HepG2 (cell line): ENCODE measurements around the gene CCDC142. TPM values are rescaled to one million over a fixed set of nuclear protein-coding genes. Genes with fewer than 3 reads are reported as not detected.

Experiments used
- ARNTL ChIP-seq: sonication (generic); formaldehyde crosslinking; IDR thresholded peaks from 2 replicates; pipeline ENCODE4 v1.4.0; 2020; ENCODE audit warnings: mild to moderate bottlenecking, missing genetic modification reagents
- ATF6 ChIP-seq: sonication (generic); formaldehyde crosslinking; conservative IDR thresholded peaks from 2 replicates; pipeline ENCODE4 v1.4.0; 2020; ENCODE audit warnings: missing genetic modification reagents
- HMG20A ChIP-seq: IDR thresholded peaks from 2 replicates; pipeline ENCODE4 v1.6.1; 2016; ENCODE audit warnings: borderline replicate concordance
- HOXA7 ChIP-seq: sonication (generic); formaldehyde crosslinking; IDR thresholded peaks from 2 replicates; pipeline ENCODE4 v1.8.1; 2022; ENCODE audit warnings: mild to moderate bottlenecking, missing genetic modification reagents, moderate library complexity
- RELA ChIP-seq: sonication (generic); formaldehyde crosslinking; IDR thresholded peaks from 2 replicates; pipeline ENCODE4 v1.4.0; 2020; ENCODE audit warnings: missing genetic modification reagents
- RFX1 ChIP-seq: fragments of 450-650 bp; IDR thresholded peaks from 2 replicates; pipeline ENCODE4 v1.6.1; 2017
- ZNF12 ChIP-seq: sonication (generic); formaldehyde crosslinking; IDR thresholded peaks from 2 replicates; pipeline ENCODE4 v1.5.0; 2020; ENCODE audit warnings: missing genetic modification reagents
- ZNF274 ChIP-seq: sonication (generic); formaldehyde crosslinking; IDR thresholded peaks from 2 replicates; pipeline ENCODE4 v1.5.1; 2020; ENCODE audit warnings: mild to moderate bottlenecking, missing genetic modification reagents
- ZNF33B ChIP-seq: sonication (generic); formaldehyde crosslinking; IDR thresholded peaks from 2 replicates; pipeline ENCODE4 v1.5.1; 2020; ENCODE audit warnings: mild to moderate bottlenecking, missing genetic modification reagents
- ZNF609 ChIP-seq: sonication (generic); formaldehyde crosslinking; IDR thresholded peaks from 2 replicates; pipeline ENCODE4 v1.4.0; 2020; ENCODE audit warnings: mild to moderate bottlenecking, missing genetic modification reagents, borderline replicate concordance
- ZNF646 ChIP-seq: sonication (generic); formaldehyde crosslinking; IDR thresholded peaks from 2 replicates; pipeline ENCODE4 v1.9.0; 2021; ENCODE audit warnings: mild to moderate bottlenecking, missing genetic modification reagents
- ZNF740 ChIP-seq: sonication (generic); formaldehyde crosslinking; IDR thresholded peaks from 2 replicates; pipeline ENCODE4 v1.4.0; 2020; ENCODE audit warnings: missing genetic modification reagents
- ZXDC ChIP-seq: sonication (generic); formaldehyde crosslinking; IDR thresholded peaks from 2 replicates; pipeline ENCODE4 v1.5.0; 2020; ENCODE audit warnings: mild to moderate bottlenecking, missing genetic modification reagents
- polyA plus RNA-seq, 8 experiments: library from polyadenylated mRNA; depleted of rRNA in 3 of 8; stranded (reverse) in 7 of 8; unstranded in 1 of 8; fragments of >200 nt; fragmentation: Illumina TruSeq in 4 of 8; extraction: Trizol in 4 of 8; gene quantifications; 2 replicates each; pipeline versions ENCODE4 v1.2.1 to v1.2.3, GENCODE V29; 2011 to 2016; ENCODE audit warnings: low read depth in 4 of 8, missing spikeins in 1 of 8, mixed read lengths in 1 of 8; ENCODE audit not compliant: insufficient read depth in 1 of 8
- total RNA-seq, 5 experiments: library from RNA; depleted of rRNA; stranded (reverse); fragments of >200 nt; fragmentation: Illumina TruSeq; extraction: Trizol; gene quantifications; 2 replicates each; pipeline ENCODE4 v1.2.3, GENCODE V29; 2016; ENCODE audit warnings: low read depth in 1 of 5

The CCDC142 gene
- total and polyA plus RNA-seq, 2 of the 13 experiments (the other 11 are each of a cell fraction or from before 2014, with no cell fraction given): 14.7 to 30.4 TPM

- TF ChIP-seq ZNF609 (CRISPR knock-in tag): peak; percentile 48; the same call in 1 of the 2 replicates
- TF ChIP-seq ATF6 (CRISPR knock-in tag): no peak
- TF ChIP-seq ZXDC (CRISPR knock-in tag): peak; percentile 29; the same call in 1 of the 2 replicates
- TF ChIP-seq ZNF12 (CRISPR knock-in tag): no peak
- TF ChIP-seq ZNF646: no peak
- no peak for TF ChIP-seq ZNF33B (CRISPR knock-in tag)
- no peak for TF ChIP-seq HOXA7 (CRISPR knock-in tag)
- no peak for TF ChIP-seq RELA
- TF ChIP-seq ARNTL: no peak
- peak; percentile 9; the same call in 1 of the 2 replicates for TF ChIP-seq ZNF740 (CRISPR knock-in tag)
- no peak for TF ChIP-seq RFX1
- 0 out of 2 replicates have a peak, but pooled peaks have one; percentile 5 for TF ChIP-seq ZNF274 (CRISPR knock-in tag)
- no peak for TF ChIP-seq HMG20A (CRISPR knock-in tag)
Observed at GRCh38 chr2:74507926-74508520, 25.2 kb upstream of the CCDC142 start (continued).
